ENCODE data around the gene DERA.
"Not testable (repeated sequence)": the region's sequence is repeated elsewhere in the genome, so short reads cannot be mapped to it uniquely, and the experiment has no call there.

The DERA gene

DNA sequence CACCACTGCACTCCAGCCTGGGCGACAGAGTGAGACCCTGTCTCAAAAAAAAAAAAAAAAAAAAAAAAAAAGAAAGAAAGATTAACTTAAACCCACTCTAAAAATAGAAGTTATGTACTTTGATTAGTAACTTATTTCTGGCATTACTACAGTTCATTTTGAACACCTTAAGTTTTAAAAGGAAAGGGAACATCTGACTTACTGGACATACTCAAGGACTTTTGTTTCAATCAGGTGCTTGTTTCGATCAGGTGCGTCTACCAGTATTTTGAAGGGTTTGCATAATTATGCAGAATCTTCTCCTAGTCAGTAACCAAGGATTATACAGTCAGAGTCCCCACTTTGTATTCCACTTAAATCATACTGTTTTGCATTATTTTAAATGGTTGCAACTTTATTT, 105.6 kb downstream of the DERA start:
- no peak for DNase-seq

DNA sequence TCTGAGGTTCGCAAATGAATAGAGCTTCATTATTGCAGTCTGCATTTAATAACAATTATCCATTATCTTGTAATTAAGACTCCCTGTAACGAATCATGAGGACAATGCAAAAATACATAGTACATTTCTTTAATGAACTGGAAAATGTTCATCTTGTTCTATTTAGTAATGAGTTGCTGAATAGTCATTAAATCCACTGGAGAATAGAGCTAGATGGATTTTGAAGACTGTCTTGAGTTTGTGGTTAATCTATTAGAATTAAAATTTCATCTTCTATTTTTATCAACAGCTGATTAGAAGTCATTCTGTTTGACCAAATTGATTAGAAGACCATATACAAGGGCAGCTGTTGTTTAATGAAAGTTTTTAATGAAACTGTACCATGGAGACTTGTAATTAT, 107.2 kb downstream of the DERA start:
- DNase-seq, result no peak

- DNase-seq, result no peak
Measured at GRCh38 chr12:16019136-16019535, 108.0 kb downstream of the DERA start.

GRCh38 chr12:16020031-16020430, 108.9 kb downstream of the DERA start:
- DNase-seq, result no peak

GRCh38 chr12:16021026-16021425, 109.9 kb downstream of the DERA start:
- DNase-seq, result no peak

- DNase-seq, result no peak
Measured at GRCh38 chr12:16021676-16022075, 110.5 kb downstream of the DERA start.

GRCh38 chr12:16027002-16027401, 115.9 kb downstream of the DERA start:
- no peak for DNase-seq

DNA sequence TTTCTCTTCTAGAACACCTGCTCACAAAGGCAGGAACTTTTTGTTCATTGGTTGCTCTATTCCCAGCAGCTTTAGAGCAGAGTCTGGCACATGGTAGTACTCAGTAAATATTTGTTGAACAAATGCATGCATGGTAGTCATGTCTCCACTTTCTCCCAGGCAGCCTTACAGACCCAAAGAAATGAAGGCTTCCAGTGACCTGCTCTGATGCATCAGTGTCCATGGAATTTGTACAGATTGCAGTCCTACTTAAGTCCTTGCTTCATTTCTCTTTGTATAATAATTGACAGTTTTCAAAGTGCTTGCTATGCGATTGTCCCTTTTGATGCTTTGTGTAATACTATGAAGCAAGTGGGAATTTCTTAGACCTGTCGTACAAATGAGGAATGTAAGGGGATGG, 119.6 kb downstream of the DERA start:
- DNase-seq, result no peak

DNA sequence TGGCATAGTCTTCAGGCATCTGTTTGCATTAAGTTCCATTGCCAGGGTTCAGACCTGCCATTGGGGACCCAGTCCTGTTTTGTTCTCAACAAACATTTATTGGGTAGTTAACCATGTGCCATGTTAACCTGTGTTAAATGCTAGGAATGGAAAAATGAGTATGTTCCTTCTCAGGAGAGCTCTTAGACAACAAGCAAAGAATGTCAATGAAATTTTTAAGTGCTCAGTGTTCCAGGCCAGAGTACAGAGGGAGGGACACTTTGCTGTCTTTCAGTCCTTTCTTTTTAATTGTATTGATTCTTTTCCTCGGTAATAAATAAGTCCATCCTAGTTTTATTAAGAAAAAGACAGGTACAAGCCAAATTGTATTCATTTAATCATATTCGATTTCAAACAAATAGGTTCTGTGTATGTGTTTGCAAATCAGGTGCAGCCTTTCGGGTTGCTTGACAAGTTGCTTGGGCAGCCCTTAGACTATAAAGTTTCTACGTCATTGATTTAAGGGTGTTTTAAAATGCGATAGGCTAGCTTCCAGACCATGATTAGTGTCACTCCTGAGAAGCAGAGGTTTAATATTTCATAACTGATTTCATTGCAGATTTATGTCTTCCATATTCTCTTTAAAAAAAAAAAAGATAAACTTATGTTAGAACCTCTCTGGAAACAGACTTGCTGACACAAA, 123.1 kb downstream of the DERA start:
- DNase-seq, result peak; percentile 25

GRCh38 chr12:16036073-16036472, 124.9 kb downstream of the DERA start:
- DNase-seq, result no peak

DNA sequence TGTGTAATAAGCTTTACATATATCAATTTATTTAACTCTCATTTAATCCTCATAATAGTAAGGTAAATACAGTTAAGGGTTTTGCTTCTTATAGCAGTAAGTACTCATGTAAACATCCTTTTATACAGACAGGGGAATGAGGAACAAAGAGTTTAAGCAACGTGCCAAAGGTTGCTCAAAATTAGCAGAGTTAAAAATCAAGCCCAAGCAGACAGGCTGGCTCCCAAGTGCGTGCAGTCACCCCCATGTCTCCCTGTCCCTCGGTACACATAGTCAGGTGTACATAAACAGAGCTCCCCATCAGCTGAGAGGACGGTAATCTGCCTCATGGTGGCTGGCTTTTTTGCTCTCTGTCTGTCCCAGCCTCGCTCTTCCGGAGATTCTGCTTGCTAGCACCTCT, 126.4 kb downstream of the DERA start:
- DNase-seq, result no peak

GRCh38 chr12:16043480-16043879, 132.3 kb downstream of the DERA start:
- DNase-seq, result no peak

DNA sequence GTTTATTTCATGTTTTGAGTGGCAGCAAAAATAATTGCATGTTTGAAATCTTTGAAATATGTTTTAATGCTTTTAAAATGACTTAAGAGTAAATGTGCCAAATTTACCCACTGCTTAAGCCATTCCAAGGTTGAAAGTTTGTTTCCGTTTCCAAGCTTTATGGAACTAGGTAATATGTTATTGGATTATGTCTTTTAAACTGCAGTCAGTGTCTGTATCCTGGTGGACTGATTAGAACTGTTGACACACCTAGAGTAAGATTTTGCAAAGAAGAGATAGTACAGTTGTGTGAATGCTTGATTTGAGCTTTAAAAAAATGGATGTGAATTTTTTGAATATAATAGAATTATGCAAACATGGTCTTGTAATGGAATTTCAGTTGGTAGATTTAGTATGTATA, 135.1 kb downstream of the DERA start:
- DNase-seq, result no peak

- no peak for DNase-seq
Measured at GRCh38 chr12:16048511-16048910, 137.4 kb downstream of the DERA start.

DNA sequence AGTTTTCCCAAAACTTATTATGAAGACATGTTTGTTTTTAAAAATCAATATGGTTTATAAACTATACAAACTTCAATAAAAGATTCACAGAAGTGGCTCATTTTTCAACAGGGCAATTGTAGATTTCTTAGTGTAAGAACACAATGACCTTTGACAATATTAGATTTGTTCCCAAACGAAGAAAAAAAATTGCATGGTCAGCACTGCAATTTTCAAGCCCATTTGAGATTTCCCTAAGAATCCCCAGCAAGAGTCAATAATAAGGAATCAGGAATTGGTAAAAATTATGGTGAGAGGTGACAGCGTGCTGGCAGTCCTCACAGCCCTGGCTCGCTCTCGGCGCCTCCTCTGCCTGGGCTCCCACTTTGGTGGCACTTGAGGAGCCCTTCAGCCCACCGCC, 145.8 kb downstream of the DERA start:
- DNase-seq, result no peak

GRCh38 chr12:16057351-16057751, 146.2 kb downstream of the DERA start:
- DNase-seq, result not testable (repeated sequence)

DNA sequence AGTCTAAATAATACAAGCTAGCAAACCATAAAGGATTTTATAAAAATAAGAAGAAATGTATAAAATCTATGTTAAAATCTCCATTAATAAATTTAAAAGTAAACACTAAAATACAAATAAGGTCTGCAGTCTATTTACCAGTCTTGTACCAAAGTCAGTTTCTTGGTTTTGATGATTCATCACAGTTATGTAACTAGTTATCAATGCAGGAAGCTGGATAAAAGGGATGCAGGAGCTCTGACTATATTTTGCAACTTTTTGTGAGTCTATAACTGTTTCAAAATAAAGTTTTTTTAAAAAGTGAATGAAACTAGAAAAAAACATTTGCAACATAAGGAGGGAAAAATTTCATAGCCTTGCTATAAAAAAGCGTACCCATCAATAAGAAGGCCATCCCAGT, 151.5 kb downstream of the DERA start:
- DNase-seq, result no peak

- no peak for DNase-seq
Measured at GRCh38 chr12:16063726-16064125, 152.6 kb downstream of the DERA start.

DNA sequence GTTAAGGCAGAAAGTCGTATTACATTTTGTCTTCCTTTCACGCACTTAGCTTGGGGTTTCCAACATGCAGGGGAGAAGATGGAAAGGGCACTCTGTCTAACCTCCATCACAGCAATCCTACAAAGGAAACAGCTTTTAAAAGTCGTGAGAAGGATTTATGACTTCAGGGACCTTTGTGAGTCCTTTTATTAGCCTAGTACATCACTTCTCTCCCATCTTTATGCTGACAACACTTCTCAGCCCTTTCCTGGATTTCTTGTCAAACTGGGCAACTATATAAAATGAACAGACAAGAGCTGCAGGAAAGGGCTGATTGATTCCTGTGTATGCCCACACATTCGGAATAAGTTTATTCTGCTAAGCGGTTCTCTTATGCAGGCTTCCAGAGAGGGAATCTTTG, 159.0 kb downstream of the DERA start:
- no peak for DNase-seq

GRCh38 chr12:16072678-16073077, 161.5 kb downstream of the DERA start:
- DNase-seq, result no peak

GRCh38 chr12:16074894-16075293, 163.8 kb downstream of the DERA start:
- no peak for DNase-seq

- DNase-seq, result no peak
Measured at GRCh38 chr12:16075887-16076286, 164.8 kb downstream of the DERA start.

GRCh38 chr12:16076557-16076956, 165.4 kb downstream of the DERA start:
- no peak for DNase-seq

DNA sequence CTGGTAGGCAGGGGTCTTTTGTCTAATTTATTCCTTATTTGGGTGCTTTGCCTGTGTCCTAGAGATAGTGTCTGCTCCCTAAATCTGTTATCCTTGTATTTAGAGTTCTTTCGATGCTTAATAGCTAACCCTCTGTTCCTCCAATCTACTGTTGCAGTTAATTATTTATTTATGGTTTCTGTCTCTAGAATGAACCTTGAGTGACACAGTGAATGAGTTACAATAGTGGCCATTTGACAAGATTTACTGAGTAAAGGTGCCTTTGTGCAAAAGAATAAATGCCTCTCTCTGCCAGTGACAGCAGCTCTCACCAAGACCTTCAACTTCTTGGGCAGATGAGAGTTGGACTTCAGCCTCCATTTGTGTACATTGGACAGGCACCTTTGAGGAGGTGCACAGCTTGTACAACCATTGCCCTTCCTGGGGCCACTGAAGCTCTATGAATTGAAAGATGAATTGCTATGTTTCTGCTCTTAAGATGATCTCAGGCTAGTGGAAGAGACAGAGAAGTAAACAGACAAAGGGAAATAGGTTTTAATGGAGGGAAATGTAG, 165.9 kb downstream of the DERA start:
- DNase-seq, result no peak

- no peak for DNase-seq
Measured at GRCh38 chr12:16086462-16086861, 175.3 kb downstream of the DERA start.
